Endothelial cell of umbilical vein (primary cell): Measurements from ENCODE around the gene CD207. TPM values are rescaled to one million over a fixed set of nuclear protein-coding genes. Genes with fewer than 3 reads are reported as not detected.

ENCODE experiments used
- BruUV-seq: library from RNA; stranded (reverse); fragments of 400-500 nt; replicated peaks from 2 replicates; lab custom pipeline; 2021; lab: Mats Ljungman, UMichigan
- CTCF ChIA-PET: fragments of 300-600, 350-600 bp; sonication (Branson Sonifier 250); formaldehyde crosslinking; loops from one replicate; lab custom pipeline; 2021; ENCODE audit warnings: antibody characterized with exemption, inconsistent platforms; lab: Charles Lee
- POLR2A ChIA-PET: fragments of 300-600, 350-600 bp; sonication (Branson Sonifier 250); formaldehyde crosslinking; loops from one replicate; lab custom pipeline; 2021; ENCODE audit warnings: antibody characterized with exemption, inconsistent platforms; lab: Charles Lee
- DNase-seq: peaks from one replicate; pipeline ENCODE4 v3.0.0-alpha.2; 2011; ENCODE audit warnings: low read depth, low spot score
- FAIRE-seq: peaks from 2 replicates; lab custom pipeline; 2011; peaks lifted over from hg19 to GRCh38; lab: Jason Lieb, UNC
- H2AFZ ChIP-seq: 2 replicates; pipeline ENCODE4 v1.6.0; 2012; ENCODE audit warnings: low read depth, low read length, control low read depth, inconsistent platforms
- H3K27ac ChIP-seq: 2 replicates; pipeline ENCODE4 v1.5.1; 2011; ENCODE audit warnings: low read depth, mild to moderate bottlenecking, control low read depth, low read length, moderate library complexity; ENCODE audit not compliant: insufficient read depth
- H3K27me3 ChIP-seq, 2 experiments: 2 replicates each; pipeline versions ENCODE4 v1.6.0 to v1.6.1; 2011; ENCODE audit warnings: low read length in 2 of 2, mixed read lengths in 1 of 2; ENCODE audit not compliant: control insufficient read depth in 2 of 2, insufficient read depth in 2 of 2
- H3K36me3 ChIP-seq, 2 experiments: 2 replicates in 1 of 2; 3 replicates in 1 of 2; pipeline ENCODE4 v1.5.1; 2011; ENCODE audit warnings: low read length in 2 of 2, mild to moderate bottlenecking in 1 of 2, moderate library complexity in 1 of 2; ENCODE audit not compliant: control insufficient read depth in 2 of 2, insufficient read depth in 2 of 2; ENCODE audit errors: extremely low read depth in 1 of 2
- H3K4me1 ChIP-seq: 3 replicates; pipeline ENCODE4 v1.5.1; 2011; ENCODE audit warnings: mild to moderate bottlenecking, low read length; ENCODE audit not compliant: control insufficient read depth, insufficient read depth; ENCODE audit errors: extremely low read depth
- H3K4me2 ChIP-seq: 2 replicates; pipeline ENCODE4 v1.6.1; 2011; ENCODE audit warnings: low read length, control low read depth, mixed read lengths; ENCODE audit not compliant: insufficient read depth
- H3K4me3 ChIP-seq, 3 experiments: fragments of 200-600 bp in 1 of 3; sonication (generic), shearing (Covaris generic) in 1 of 3; replicated peaks in 1 of 3; 2 replicates each; pipeline ENCODE4 v1.5.1; 2011 to 2016; ENCODE audit warnings: control low read depth in 3 of 3, low read length in 3 of 3, mild to moderate bottlenecking in 2 of 3, inconsistent platforms in 1 of 3, low read depth in 1 of 3, moderate library complexity in 1 of 3; ENCODE audit not compliant: insufficient read depth in 1 of 3
- H3K79me2 ChIP-seq: 2 replicates; pipeline ENCODE4 v1.6.0; 2012; ENCODE audit warnings: low read length, inconsistent platforms; ENCODE audit not compliant: control insufficient read depth, insufficient read depth
- H3K9ac ChIP-seq: replicated peaks from 2 replicates; pipeline ENCODE3; 2011; ENCODE audit warnings: low read length, control low read depth; ENCODE audit not compliant: insufficient read depth; ENCODE audit errors: extremely low read depth
- H3K9me1 ChIP-seq: replicated peaks from 3 replicates; pipeline ENCODE4 v1.6.0; 2011; ENCODE audit warnings: mild to moderate bottlenecking, low read length; ENCODE audit not compliant: control insufficient read depth, insufficient read depth; ENCODE audit errors: extremely low read depth
- H3K9me3 ChIP-seq: replicated peaks from 2 replicates; pipeline ENCODE4 v1.5.1; 2012; ENCODE audit warnings: low read length, inconsistent platforms; ENCODE audit not compliant: control insufficient read depth, insufficient read depth
- H4K20me1 ChIP-seq: replicated peaks from 2 replicates; pipeline ENCODE3; 2011; ENCODE audit warnings: mild to moderate bottlenecking, low read length; ENCODE audit not compliant: control insufficient read depth, insufficient read depth; ENCODE audit errors: extremely low read depth
- CTCF ChIP-seq, 2 donors: IDR thresholded peaks; 1 replicate in 1 of 2; 2 replicates in 1 of 2; pipeline ENCODE4 v1.5.1; 2011; ENCODE audit warnings: low read length in 2 of 2, mild to moderate bottlenecking in 2 of 2, moderate library complexity in 2 of 2, control low read depth in 1 of 2, inconsistent platforms in 1 of 2, low read depth in 1 of 2; ENCODE audit not compliant: insufficient read depth in 1 of 2; ENCODE audit errors: extremely low read depth in 1 of 2
- EZH2 ChIP-seq: IDR thresholded peaks from 2 replicates; pipeline ENCODE4 v1.6.1; 2012; ENCODE audit warnings: borderline replicate concordance, low read depth, mild to moderate bottlenecking, moderate library complexity, low read length, inconsistent platforms; ENCODE audit not compliant: severe bottlenecking
- FOS ChIP-seq: IDR thresholded peaks from 2 replicates; pipeline ENCODE4 v1.6.1; 2011; ENCODE audit warnings: mild to moderate bottlenecking, low read length, moderate library complexity, borderline replicate concordance; ENCODE audit not compliant: insufficient read depth
- GATA2 ChIP-seq: IDR thresholded peaks from 2 replicates; pipeline ENCODE4 v1.7.0; 2011; ENCODE audit warnings: low read depth, mild to moderate bottlenecking, moderate library complexity, mixed read lengths, low read length; ENCODE audit not compliant: insufficient read length, insufficient read depth
- JUN ChIP-seq: IDR thresholded peaks from 2 replicates; pipeline ENCODE4 v1.6.1; 2011; ENCODE audit warnings: borderline replicate concordance, low read depth; ENCODE audit not compliant: insufficient read length, insufficient read depth
- MAX ChIP-seq: IDR thresholded peaks from 2 replicates; pipeline ENCODE4 v1.6.1; 2011; ENCODE audit not compliant: insufficient read depth, insufficient read length
- MYC ChIP-seq: IDR thresholded peaks from one replicate; pipeline ENCODE4 v1.6.1; 2011; ENCODE audit warnings: mild to moderate bottlenecking, low read depth, low read length
- POLR2A ChIP-seq: IDR thresholded peaks from 2 replicates; pipeline ENCODE4 v1.6.1; 2012; ENCODE audit warnings: low read depth, mild to moderate bottlenecking, control low read depth, low read length
- POLR2AphosphoS5 ChIP-seq: IDR thresholded peaks from 2 replicates; pipeline ENCODE4 v1.6.1; 2012; ENCODE audit warnings: low read depth, mild to moderate bottlenecking, control low read depth, low read length, moderate library complexity; ENCODE audit not compliant: insufficient read depth
- dilution Hi-C: fragments of 300-500 bp; cut with MboI; formaldehyde crosslinking; loops from one replicate; pipeline ENCODE4 v1.15.0; 2019; ENCODE audit warnings: low sequenced_read_pairs; ENCODE audit not compliant: extremely low pct_ligation_motif_present
- intact Hi-C: fragments of 100-400 bp; cut with micrococcal nuclease; formaldehyde crosslinking; loops from one replicate; pipeline ENCODE4 v1.10.0; 2022
- polyA plus RNA-seq, 4 experiments: library from polyadenylated mRNA; depleted of rRNA in 3 of 4; stranded (reverse) in 3 of 4; unstranded in 1 of 4; fragments of >200 nt; gene quantifications; 2 replicates each; pipeline versions ENCODE4 v1.2.1 to v1.2.3, GENCODE V29; 2011 to 2012; ENCODE audit warnings: missing spikeins in 1 of 4
- total RNA-seq: library from RNA; stranded (reverse); gene quantifications from 2 replicates; pipeline ENCODE4 v1.2.3, GENCODE V29; 2021

CD207 gene
- total and polyA plus RNA-seq, 2 donors (not counting 3 experiments of a cell fraction or from before 2014, with no cell fraction given), result not detected

- Histone ChIP-seq H3K9ac (no peak overlapping the region), H2AFZ (no peak overlapping the region), H3K36me3 (no peaks in the 10 kb centered on the region), H3K4me1 (peaks cover 2% of the 10 kb centered on the region), H3K9me1 (no peaks in the 10 kb centered on the region), H3K9me3 (no peaks in the 10 kb centered on the region), H3K79me2 (no peaks in the 10 kb centered on the region), H3K27ac (no peak overlapping the region), H3K27me3 (peaks cover 2 to 7% of the 10 kb centered on the region in 2 experiments), H3K4me3 (no peak overlapping the region), H3K4me2 (no peak overlapping the region), H4K20me1 (no peaks in the 10 kb centered on the region)
- intact Hi-C loops (no loop called here), dilution Hi-C loops (no loop called here)
- DNase-seq (no peak), FAIRE-seq (no peak)
- no TSS peak for BruUV-seq
- TF ChIP-seq EZH2, result no peak
- TF ChIP-seq CTCF (IDR thresholded peaks at IDR 0.05; ENCODE audit: extremely low read depth in 1 of 2, insufficient read depth in 1 of 2, low read depth in 1 of 2, low read length in 2 of 2), result no peak
- no peak for TF ChIP-seq FOS
- TF ChIP-seq GATA2, result no peak
- no peak for TF ChIP-seq MYC
- no peak for TF ChIP-seq POLR2A
- no peak for TF ChIP-seq JUN
- no peak for TF ChIP-seq MAX
- no peak for TF ChIP-seq POLR2AphosphoS5
- CTCF ChIA-PET, result no interaction called here
- POLR2A ChIA-PET, result no interaction called here
These were observed 735 bp downstream of the CD207 start for GRCh38 chr2:70834881-70835280.
